D721Med (cell line): ENCODE measurements around the gene FAM204A.

Experiments used
- DNase-seq: peaks from one replicate; pipeline ENCODE4 v3.0.0; 2011; ENCODE audit warnings: low spot score; ENCODE audit not compliant: insufficient read length
- FAIRE-seq: peaks from 2 replicates; lab custom pipeline; 2011; peaks lifted over from hg19 to GRCh38; lab: Jason Lieb, UNC
- CTCF ChIP-seq: IDR thresholded peaks from 2 replicates; pipeline ENCODE4 v1.5.1; 2012; ENCODE audit warnings: mild to moderate bottlenecking, control low read depth; ENCODE audit not compliant: insufficient read depth; ENCODE audit errors: missing control alignments

The FAM204A gene

GRCh38 chr10:118307220-118307619 is 34.9 kb downstream of the FAM204A start:
- no peak for DNase-seq
- no peak for TF ChIP-seq CTCF
- no peak for FAIRE-seq

GRCh38 chr10:118305730-118306129 is 36.4 kb downstream of the FAM204A start:
- FAIRE-seq, result no peak

GRCh38 chr10:118304521-118304920 is 37.6 kb downstream of the FAM204A start:
- DNase-seq, result no peak
- FAIRE-seq, result no peak

More at GRCh38 chr10:118305730-118306129, 36.4 kb downstream of the FAM204A start:
- no peak for DNase-seq
- TF ChIP-seq CTCF, result no peak

GRCh38 chr10:118301211-118301610 is 40.9 kb downstream of the FAM204A start:
- DNase-seq, result no peak
- no peak for FAIRE-seq
- TF ChIP-seq CTCF, result no peak

More at GRCh38 chr10:118304521-118304920, 37.6 kb downstream of the FAM204A start:
- TF ChIP-seq CTCF, result no peak

- DNase-seq, result no peak
Measured at GRCh38 chr10:118300320-118300719, 41.8 kb downstream of the FAM204A start.

GRCh38 chr10:118298787-118299186 is 43.3 kb downstream of the FAM204A start:
- no peak for DNase-seq
- no peak for FAIRE-seq
- no peak for TF ChIP-seq CTCF

More at GRCh38 chr10:118300320-118300719, 41.8 kb downstream of the FAM204A start:
- TF ChIP-seq CTCF, result no peak
- no peak for FAIRE-seq

- TF ChIP-seq CTCF, result no peak
- FAIRE-seq (no peak), DNase-seq (no peak)
Measured at GRCh38 chr10:118291122-118291521, 51.0 kb downstream of the FAM204A start.
